OCI-LY1 (cell line): ENCODE measurements around the gene ZNF880.

Experiments used
- H2AFZ ChIP-seq: fragments of 200-600 bp; sonication (generic), shearing (Covaris generic); 2 replicates; pipeline ENCODE4 v1.6.0; 2014; ENCODE audit warnings: antibody characterized with exemption, mild to moderate bottlenecking, low read length
- H3F3A ChIP-seq: fragments of 200-600 bp; sonication (generic), shearing (Covaris generic); 2 replicates; pipeline ENCODE4 v1.6.0; 2014; ENCODE audit warnings: mild to moderate bottlenecking, antibody characterized with exemption, low read length, moderate library complexity; ENCODE audit not compliant: insufficient read depth
- H3K27ac ChIP-seq: fragments of 200-600 bp; sonication (generic); 2 replicates; pipeline ENCODE4 v1.5.1; 2014; ENCODE audit warnings: low read length, mixed run types, mild to moderate bottlenecking, low read depth; ENCODE audit not compliant: poor library complexity, severe bottlenecking
- H3K27me3 ChIP-seq: fragments of 200-600 bp; sonication (generic); 2 replicates; pipeline ENCODE4 v1.6.0; 2014; ENCODE audit warnings: antibody characterized with exemption, mild to moderate bottlenecking, low read length, moderate library complexity; ENCODE audit not compliant: insufficient read depth
- H3K36me3 ChIP-seq: fragments of 200-600 bp; sonication (generic); 2 replicates; pipeline ENCODE4 v1.6.1; 2014; ENCODE audit warnings: mild to moderate bottlenecking, antibody characterized with exemption, low read length, moderate library complexity, mixed read lengths; ENCODE audit not compliant: insufficient read depth
- H3K4me1 ChIP-seq: fragments of 200-600 bp; sonication (generic); 2 replicates; pipeline ENCODE4 v1.5.1; 2014; ENCODE audit warnings: mild to moderate bottlenecking, low read length, moderate library complexity; ENCODE audit not compliant: insufficient read depth, severe bottlenecking
- H3K4me2 ChIP-seq: fragments of 200-600 bp; sonication (generic), shearing (Covaris generic); 2 replicates; pipeline ENCODE4 v1.6.1; 2014; ENCODE audit warnings: low read length
- H3K4me3 ChIP-seq: fragments of 200-600 bp; sonication (generic); 2 replicates; pipeline ENCODE4 v1.5.1; 2014; ENCODE audit warnings: low read length, low read depth, mild to moderate bottlenecking, mixed read lengths; ENCODE audit not compliant: poor library complexity, severe bottlenecking
- H3K79me2 ChIP-seq: fragments of 200-600 bp; shearing (Covaris generic); 2 replicates; pipeline ENCODE4 v1.6.1; 2016; ENCODE audit warnings: mixed run types, low read length, mixed read lengths; ENCODE audit not compliant: insufficient read depth
- H3K9ac ChIP-seq: fragments of 200-600 bp; sonication (generic), shearing (Covaris generic); 2 replicates; pipeline ENCODE4 v1.6.1; 2014; ENCODE audit warnings: mild to moderate bottlenecking, low read length, mixed read lengths
- H3K9me2 ChIP-seq: fragments of 200-600 bp; sonication (generic), shearing (Covaris generic); 2 replicates; pipeline ENCODE4 v1.6.1; 2014; ENCODE audit warnings: low read depth, mild to moderate bottlenecking, low read length, mixed read lengths
- H3K9me3 ChIP-seq: fragments of 200-600 bp; shearing (Covaris generic); 2 replicates; pipeline ENCODE4 v1.6.1; 2014; ENCODE audit warnings: low read length, mixed read lengths
- H4K20me1 ChIP-seq: fragments of 200-600 bp; sonication (generic), shearing (Covaris generic); 2 replicates; pipeline ENCODE4 v1.6.0; 2016; ENCODE audit warnings: mild to moderate bottlenecking, low read length; ENCODE audit not compliant: insufficient read depth
- CTCF ChIP-seq: fragments of 200-600 bp; sonication (generic), shearing (Covaris generic); IDR thresholded peaks from 2 replicates; pipeline ENCODE4 v1.5.1; 2017; ENCODE audit warnings: mild to moderate bottlenecking, antibody characterized with exemption, low read length, moderate library complexity, mixed read lengths
- EZH2 ChIP-seq: fragments of 200-600 bp; sonication (generic), shearing (Covaris generic); IDR thresholded peaks from 2 replicates; pipeline ENCODE4 v1.8.0; 2017; ENCODE audit warnings: borderline replicate concordance, mixed run types, mild to moderate bottlenecking, antibody characterized with exemption, low read length, moderate library complexity, mixed read lengths

Gene ZNF880

GRCh38 chr19:52343548-52343947 lies 26.2 kb upstream of the ZNF880 start:
- Histone ChIP-seq H3K27ac (no peak overlapping the region), H3K79me2 (no peaks in the 10 kb centered on the region), H3K36me3 (no peaks in the 10 kb centered on the region), H3K9me3 (no peaks in the 10 kb centered on the region), H3K4me3 (no peak overlapping the region), H3K9ac (no peak overlapping the region), H3K4me2 (no peak overlapping the region), H3K9me2 (no peaks in the 10 kb centered on the region), H2AFZ (no peak overlapping the region), H3K4me1 (no peaks in the 10 kb centered on the region), H3K27me3 (no peaks in the 10 kb centered on the region), H3F3A (no peaks in the 10 kb centered on the region), H4K20me1 (no peaks in the 10 kb centered on the region)
- TF ChIP-seq CTCF (peak; percentile 70), EZH2 (no peak)

GRCh38 chr19:52345162-52345561 lies 24.6 kb upstream of the ZNF880 start:
- H3K27ac ChIP-seq, result no peak overlapping the region
- no peaks in the 10 kb centered on the region for H3K9me3 ChIP-seq
- no peaks in the 10 kb centered on the region for H3K79me2 ChIP-seq
- H3K4me2 ChIP-seq, result no peak overlapping the region
- no peaks in the 10 kb centered on the region for H3K4me1 ChIP-seq
- TF ChIP-seq CTCF, result no peak
- no peak for TF ChIP-seq EZH2
- H3K36me3 ChIP-seq, result no peaks in the 10 kb centered on the region
- no peak overlapping the region for H3K9ac ChIP-seq
- H3K9me2 ChIP-seq, result no peaks in the 10 kb centered on the region
- no peaks in the 10 kb centered on the region for H4K20me1 ChIP-seq
- no peak overlapping the region for H3K4me3 ChIP-seq
- no peak overlapping the region for H2AFZ ChIP-seq
- no peaks in the 10 kb centered on the region for H3F3A ChIP-seq
- H3K27me3 ChIP-seq, result no peaks in the 10 kb centered on the region

GRCh38 chr19:52351512-52351911 lies 18.2 kb upstream of the ZNF880 start:
- H2AFZ ChIP-seq, result no peak overlapping the region
- H3K4me2 ChIP-seq, result no peak overlapping the region
- H3K9me3 ChIP-seq, result no peaks in the 10 kb centered on the region
- H3K9ac ChIP-seq, result no peak overlapping the region
- no peaks in the 10 kb centered on the region for H4K20me1 ChIP-seq
- no peak overlapping the region for H3K4me3 ChIP-seq
- H3K79me2 ChIP-seq, result no peaks in the 10 kb centered on the region
- TF ChIP-seq CTCF, result peak; percentile 47; the same call in 1 of the 2 replicates
- TF ChIP-seq EZH2, result no peak
- no peak overlapping the region for H3K27ac ChIP-seq
- H3K27me3 ChIP-seq, result no peaks in the 10 kb centered on the region
- no peaks in the 10 kb centered on the region for H3K9me2 ChIP-seq
- H3K4me1 ChIP-seq, result no peaks in the 10 kb centered on the region
- no peaks in the 10 kb centered on the region for H3F3A ChIP-seq
- no peaks in the 10 kb centered on the region for H3K36me3 ChIP-seq
